ENCODE results near the gene MLLT3. TPM values are rescaled to one million over a fixed set of nuclear protein-coding genes. Genes with fewer than 3 reads are reported as not detected.
A peak's percentile ranks its signal among the peaks of the same experiment; 100 is the strongest.

Gene MLLT3
- total and polyA plus RNA-seq, 2 experiments from 2014 or later, result 7.1 to 11.9 TPM

- TF ChIP-seq EZH2phosphoT487 (IDR thresholded peaks at IDR 0.05; ENCODE audit: insufficient read depth, low read depth) (no peak), EZH2 (IDR thresholded peaks at IDR 0.05; ENCODE audit: insufficient read depth, poor library complexity, severe bottlenecking) (no peak)
- H3K36me3 ChIP-seq (ENCODE audit: low read depth), result no peaks in the 10 kb centered on the region
- 88 to 90% methylated on average over 1 of the region's 1 CpG for WGBS, 2 experiments (ENCODE audit: low coverage in 1 of 2, low lambda C conversion rate in 2 of 2, missing lambda C conversion rate in 2 of 2)
- no peak overlapping the region for H3K27ac ChIP-seq
- peaks cover 14% of the 10 kb centered on the region for H3K4me1 ChIP-seq (ENCODE audit: insufficient read depth)
- H3K9me3 ChIP-seq (ENCODE audit: low read depth), result no peaks in the 10 kb centered on the region
- no peak overlapping the region for H3K4me2 ChIP-seq (ENCODE audit: unreplicated experiment)
- H3F3A ChIP-seq (ENCODE audit: insufficient read depth), result 0 out of 2 replicates have a peak, but pooled peaks cover 4% of the 10 kb centered on the region
- in situ Hi-C loops (cut with MboI), result loop anchor here (25.0 kb wide), 1 partner anchor 108 kb away; no protein-coding TSS in a partner anchor
- no peak for DNase-seq
- H4K20me1 ChIP-seq (ENCODE audit: insufficient read depth), result no peaks in the 10 kb centered on the region
- H3K9me2 ChIP-seq (ENCODE audit: insufficient read depth), result no peaks in the 10 kb centered on the region
- H3K9ac ChIP-seq, result no peak overlapping the region
- no peaks in the 10 kb centered on the region for H3K79me2 ChIP-seq (ENCODE audit: insufficient read depth)
- no peak overlapping the region for H3K4me3 ChIP-seq
- no peak overlapping the region for H2AFZ ChIP-seq
- no peaks in the 10 kb centered on the region for H3K27me3 ChIP-seq (replicated peaks; ENCODE audit: insufficient read depth)
These were observed 326.7 kb downstream of the MLLT3 start for GRCh38 chr9:20295555-20295954.

- Histone ChIP-seq H3K4me3 (no peak overlapping the region), H3K27ac (no peak overlapping the region)
- WGBS, 2 experiments (ENCODE audit: low coverage in 1 of 2, low lambda C conversion rate in 2 of 2, missing lambda C conversion rate in 2 of 2), result 62 to 64% methylated on average over 6 of the region's 6 CpGs
These were observed 328.1 kb downstream of the MLLT3 start for GRCh38 chr9:20294046-20294750.

GRCh38 chr9:20292002-20292401 is 330.3 kb downstream of the MLLT3 start:
- in situ Hi-C loops (cut with MboI), result loop anchor here (25.0 kb wide), 1 partner anchor 105 kb away; no protein-coding TSS in a partner anchor

More at GRCh38 chr9:20294046-20294750, 328.1 kb downstream of the MLLT3 start:
- no peak overlapping the region for H3K4me2 ChIP-seq (ENCODE audit: unreplicated experiment)
- H3K9ac ChIP-seq, result no peak overlapping the region
- no peaks in the 10 kb centered on the region for H3K27me3 ChIP-seq (replicated peaks; ENCODE audit: insufficient read depth)
- H3K79me2 ChIP-seq (ENCODE audit: insufficient read depth), result no peaks in the 10 kb centered on the region
- H3K9me2 ChIP-seq (ENCODE audit: insufficient read depth), result no peaks in the 10 kb centered on the region
- in situ Hi-C loops (cut with MboI), result loop anchor here (25.0 kb wide), 1 partner anchor 107 kb away; no protein-coding TSS in a partner anchor
- no peaks in the 10 kb centered on the region for H3K9me3 ChIP-seq (ENCODE audit: low read depth)
- no peaks in the 10 kb centered on the region for H4K20me1 ChIP-seq (ENCODE audit: insufficient read depth)
- no peak for DNase-seq
- peaks cover 13% of the 10 kb centered on the region for H3K4me1 ChIP-seq (ENCODE audit: insufficient read depth)
- no peaks in the 10 kb centered on the region for H3K36me3 ChIP-seq (ENCODE audit: low read depth)
- TF ChIP-seq EZH2phosphoT487 (IDR thresholded peaks at IDR 0.05; ENCODE audit: insufficient read depth, low read depth), result no peak
- no peak for TF ChIP-seq EZH2 (IDR thresholded peaks at IDR 0.05; ENCODE audit: insufficient read depth, poor library complexity, severe bottlenecking)
- H2AFZ ChIP-seq, result no peak overlapping the region
- H3F3A ChIP-seq (ENCODE audit: insufficient read depth), result 0 out of 2 replicates have a peak, but pooled peaks cover 4% of the 10 kb centered on the region

More at GRCh38 chr9:20292002-20292401, 330.3 kb downstream of the MLLT3 start:
- WGBS, 2 experiments (ENCODE audit: low coverage in 1 of 2, low lambda C conversion rate in 2 of 2, missing lambda C conversion rate in 2 of 2), result 55 to 58% methylated on average over 4 of the region's 4 CpGs
- Histone ChIP-seq H4K20me1 (ENCODE audit: insufficient read depth) (no peaks in the 10 kb centered on the region), H2AFZ (no peak overlapping the region), H3K4me1 (ENCODE audit: insufficient read depth) (0 out of 2 replicates have a peak, but pooled peaks cover 3% of the 10 kb centered on the region), H3K4me2 (ENCODE audit: unreplicated experiment) (no peak overlapping the region), H3F3A (ENCODE audit: insufficient read depth) (0 out of 2 replicates have a peak, but pooled peaks cover 4% of the 10 kb centered on the region), H3K79me2 (ENCODE audit: insufficient read depth) (no peaks in the 10 kb centered on the region), H3K27me3 (replicated peaks; ENCODE audit: insufficient read depth) (no peaks in the 10 kb centered on the region), H3K4me3 (no peak overlapping the region), H3K27ac (no peak overlapping the region), H3K9me3 (ENCODE audit: low read depth) (no peaks in the 10 kb centered on the region), H3K9me2 (ENCODE audit: insufficient read depth) (no peaks in the 10 kb centered on the region), H3K9ac (no peak overlapping the region), H3K36me3 (ENCODE audit: low read depth) (no peaks in the 10 kb centered on the region)
- DNase-seq, result peak; percentile 59
- TF ChIP-seq EZH2 (IDR thresholded peaks at IDR 0.05; ENCODE audit: insufficient read depth, poor library complexity, severe bottlenecking), result no peak

Small RNA genes lying within 50 kb of the gene (microRNA-seq; reads per million reads assigned to microRNA genes)
- gene MIR4473 (ENCODE audit: borderline number of aligned reads) (12.8 reads per million, percentile 18 among the genes with 10 or more reads in this experiment), gene MIR4474 (ENCODE audit: borderline number of aligned reads) (not detected)

Small RNA genes lying within 50 kb of the gene (small RNA-seq; reads per million reads assigned to genes)
- not detected for gene MIR4473 (ENCODE audit: low read depth, low replicate concordance)
- gene MIR4474 (ENCODE audit: low read depth, low replicate concordance), result not detected
- gene RNU4-26P (ENCODE audit: low read depth, low replicate concordance), result not detected

Other genes starting within 250 kb of the MLLT3 start
- gene FOCAD, start 61.8 kb upstream of the MLLT3 start, total RNA-seq (2014; rRNA removed; shearing (Covaris generic)), result 32.8 and 67.4 TPM in 2 replicates
- gene FOCAD, start 61.8 kb upstream of the MLLT3 start, polyA plus RNA-seq (2016; fragmentation: Nextera tagmentation; extraction: Ambion mirVana), result 18.6 and 20.8 TPM in 2 replicates

All from GM23248 (cell line).